HG03108 (cell line): ENCODE results near the gene COL18A1.

Experiments used
- ATAC-seq: cut with Tn5 transposase; IDR thresholded peaks from one replicate; pipeline ENCODE4 v1.9.1; 2021; ENCODE audit warnings: moderate library complexity; ENCODE audit not compliant: unreplicated experiment

COL18A1 gene

GRCh38 chr21:45382697-45382997 is 22.3 kb upstream of the COL18A1 start:
- ATAC-seq: no peak

GRCh38 chr21:45383111-45383614 is 21.8 kb upstream of the COL18A1 start:
- no peak for ATAC-seq

- ATAC-seq: no peak
Observed at GRCh38 chr21:45383615-45384201, 21.3 kb upstream of the COL18A1 start.

- ATAC-seq: no peak
Observed at GRCh38 chr21:45384656-45385548, 20.1 kb upstream of the COL18A1 start.

- ATAC-seq: no peak
Observed at GRCh38 chr21:45385549-45386050, 19.4 kb upstream of the COL18A1 start.

- ATAC-seq: no peak
Observed at GRCh38 chr21:45386336-45386727, 18.6 kb upstream of the COL18A1 start.

- ATAC-seq: no peak
Observed at GRCh38 chr21:45386728-45387371, 18.1 kb upstream of the COL18A1 start.

GRCh38 chr21:45387506-45387905 is 17.5 kb upstream of the COL18A1 start:
- ATAC-seq: no peak

GRCh38 chr21:45388011-45388521 is 16.9 kb upstream of the COL18A1 start:
- no peak for ATAC-seq

GRCh38 chr21:45388611-45389296 is 16.2 kb upstream of the COL18A1 start:
- ATAC-seq: no peak

- ATAC-seq: no peak
Observed at GRCh38 chr21:45390121-45390751, 14.7 kb upstream of the COL18A1 start.

GRCh38 chr21:45390831-45391742 is 13.9 kb upstream of the COL18A1 start:
- ATAC-seq: no peak

GRCh38 chr21:45391743-45392572 is 13.0 kb upstream of the COL18A1 start:
- no peak for ATAC-seq

- ATAC-seq: no peak
Observed at GRCh38 chr21:45392573-45392971, 12.4 kb upstream of the COL18A1 start.

- no peak for ATAC-seq
Observed at GRCh38 chr21:45393021-45393420, 11.9 kb upstream of the COL18A1 start.

- no peak for ATAC-seq
Observed at GRCh38 chr21:45393833-45394638, 10.9 kb upstream of the COL18A1 start.

GRCh38 chr21:45396620-45396995 is 8.4 kb upstream of the COL18A1 start:
- no peak for ATAC-seq

GRCh38 chr21:45397381-45397780 is 7.6 kb upstream of the COL18A1 start:
- ATAC-seq: no peak
